Neural cell (in vitro differentiated cells): ENCODE measurements around the gene PLXNA4. TPM values are rescaled to one million over a fixed set of nuclear protein-coding genes. Genes with fewer than 3 reads are reported as not detected.

Source experiments
- H2AFZ ChIP-seq: fragments of 200-600, 300-800 bp; sonication (generic), shearing (Covaris generic); 2 replicates; pipeline ENCODE4 v1.6.0; 2014; ENCODE audit warnings: low read depth, mild to moderate bottlenecking, antibody characterized with exemption, low read length, moderate library complexity
- H3F3A ChIP-seq: fragments of 200-600 bp; shearing (Covaris generic); 2 replicates; pipeline ENCODE4 v1.6.1; 2016; ENCODE audit warnings: mild to moderate bottlenecking, moderate library complexity, mixed read lengths, antibody characterized with exemption, low read length; ENCODE audit not compliant: insufficient read depth, poor library complexity, severe bottlenecking
- H3K27ac ChIP-seq: fragments of 200-600, 300-800 bp; sonication (generic), shearing (Covaris generic); 2 replicates; pipeline ENCODE4 v1.5.1; 2014; ENCODE audit warnings: mild to moderate bottlenecking, low read length, moderate library complexity
- H3K27me3 ChIP-seq: fragments of 300-800, 200-600 bp; sonication (generic), shearing (Covaris generic); 2 replicates; pipeline ENCODE4 v1.6.0; 2014; ENCODE audit warnings: mild to moderate bottlenecking, low read depth, low read length, moderate library complexity; ENCODE audit not compliant: insufficient read depth
- H3K36me3 ChIP-seq: fragments of 300-800, 200-600 bp; sonication (generic), shearing (Covaris generic); 2 replicates; pipeline ENCODE4 v1.5.1; 2014; ENCODE audit warnings: mild to moderate bottlenecking, antibody characterized with exemption, low read length, moderate library complexity; ENCODE audit not compliant: insufficient read depth
- H3K4me2 ChIP-seq: fragments of 300-800, 200-600 bp; sonication (generic), shearing (Covaris generic); 2 replicates; pipeline ENCODE4 v1.6.0; 2014; ENCODE audit warnings: mild to moderate bottlenecking, low read length
- H3K4me3 ChIP-seq: fragments of 300-800, 200-600 bp; sonication (generic), shearing (Covaris generic); 2 replicates; pipeline ENCODE4 v1.5.1; 2014; ENCODE audit warnings: mild to moderate bottlenecking, low read length, moderate library complexity
- H3K79me2 ChIP-seq: fragments of 200-600 bp; shearing (Covaris generic); replicated peaks from 2 replicates; pipeline ENCODE4 v1.6.0; 2014; ENCODE audit warnings: mild to moderate bottlenecking, low read length, moderate library complexity; ENCODE audit not compliant: insufficient read depth
- H3K9ac ChIP-seq: fragments of 300-800, 200-600 bp; sonication (generic), shearing (Covaris generic); 2 replicates; pipeline ENCODE4 v1.6.1; 2016; ENCODE audit warnings: mild to moderate bottlenecking, low read length, mixed read lengths
- H3K9me2 ChIP-seq: fragments of 200-600 bp; shearing (Covaris generic); 2 replicates; pipeline ENCODE4 v1.6.1; 2016; ENCODE audit warnings: mild to moderate bottlenecking, low read length, mixed read lengths; ENCODE audit not compliant: insufficient read depth
- H3K9me3 ChIP-seq: fragments of 200-600, 300-800 bp; sonication (generic), shearing (Covaris generic); 2 replicates; pipeline ENCODE4 v1.6.1; 2016; ENCODE audit warnings: mild to moderate bottlenecking, mixed run types, low read length, moderate library complexity, mixed read lengths
- H4K20me1 ChIP-seq: fragments of 200-600 bp; shearing (Covaris generic); 2 replicates; pipeline ENCODE4 v1.6.1; 2016; ENCODE audit warnings: mild to moderate bottlenecking, mixed run types; ENCODE audit not compliant: insufficient read depth
- CTCF ChIP-seq: fragments of 450-650 bp; IDR thresholded peaks from 2 replicates; pipeline ENCODE4 v1.5.1; 2014; ENCODE audit warnings: antibody characterized with exemption, mild to moderate bottlenecking, moderate library complexity; ENCODE audit not compliant: poor library complexity, severe bottlenecking
- EP300 ChIP-seq: fragments of 450-650 bp; conservative IDR thresholded peaks from 2 replicates; pipeline ENCODE4 v1.6.1; 2014; ENCODE audit warnings: antibody characterized with exemption, mild to moderate bottlenecking, moderate library complexity; ENCODE audit not compliant: poor library complexity, severe bottlenecking
- EZH2 ChIP-seq: fragments of 200-600, 300-800 bp; shearing (Covaris generic), sonication (generic); IDR thresholded peaks from 2 replicates; pipeline ENCODE4 v1.6.1; 2014; ENCODE audit warnings: antibody characterized with exemption, low read length, borderline replicate concordance, mild to moderate bottlenecking; ENCODE audit not compliant: insufficient read depth, poor library complexity, severe bottlenecking
- MXI1 ChIP-seq: fragments of 450-650 bp; conservative IDR thresholded peaks from 2 replicates; pipeline ENCODE4 v1.6.1; 2014; ENCODE audit warnings: antibody characterized with exemption, mild to moderate bottlenecking; ENCODE audit not compliant: poor library complexity, severe bottlenecking
- POLR2AphosphoS5 ChIP-seq: IDR thresholded peaks from 2 replicates; pipeline ENCODE4 v1.6.1; 2012
- RAD21 ChIP-seq: fragments of 450-650 bp; conservative IDR thresholded peaks from 2 replicates; pipeline ENCODE4 v1.6.1; 2014; ENCODE audit warnings: antibody characterized with exemption, mild to moderate bottlenecking, moderate library complexity
- REST ChIP-seq: IDR thresholded peaks from 2 replicates; pipeline ENCODE4 v1.6.1; 2012; ENCODE audit warnings: borderline replicate concordance
- SMC3 ChIP-seq: fragments of 450-650 bp; conservative IDR thresholded peaks from 2 replicates; pipeline ENCODE4 v1.6.1; 2014; ENCODE audit warnings: antibody characterized with exemption, mild to moderate bottlenecking, moderate library complexity; ENCODE audit not compliant: poor library complexity
- TAF1 ChIP-seq: IDR thresholded peaks from 2 replicates; pipeline ENCODE4 v1.6.1; 2012; ENCODE audit warnings: low read depth
- polyA plus RNA-seq: library from polyadenylated mRNA; depleted of rRNA; stranded (reverse); fragments of >200 nt; gene quantifications from 2 replicates; pipeline ENCODE4 v1.2.3, GENCODE V29; 2014

The PLXNA4 gene
- polyA plus RNA-seq, 1 donor from 2014 or later = 7.2 TPM

DNA sequence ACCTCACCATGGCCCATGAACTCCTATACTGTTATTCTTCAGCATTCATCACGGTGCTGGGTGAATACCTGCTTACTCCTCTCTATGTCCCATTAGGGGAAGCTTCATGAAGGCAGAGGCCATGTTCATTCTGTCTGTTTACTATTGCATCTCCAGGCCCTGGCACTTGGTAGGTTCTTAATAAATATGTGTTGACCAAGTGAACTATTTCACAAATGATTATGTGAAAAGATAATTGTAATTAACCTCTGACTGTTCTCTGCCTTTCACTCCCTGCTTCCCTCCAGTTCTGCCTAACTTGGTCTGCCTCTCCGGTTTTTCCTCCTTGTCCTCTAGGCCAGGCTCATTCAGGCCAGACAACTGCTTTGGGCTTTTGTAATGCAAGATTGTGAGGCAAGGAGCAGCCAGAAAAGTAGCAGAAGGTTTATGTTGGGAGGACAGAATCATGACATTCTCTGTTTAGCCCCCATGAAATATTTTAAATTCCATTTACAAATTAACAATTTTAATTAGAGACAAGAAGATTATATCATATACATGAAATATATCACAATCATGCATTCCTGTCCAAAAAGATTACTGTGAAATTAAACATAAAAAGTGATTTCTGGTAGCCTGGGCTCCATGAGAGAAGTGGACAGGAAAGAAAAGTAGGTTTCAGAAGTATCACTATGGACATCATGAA is 42.1 kb upstream of the PLXNA4 start:
- H3K27me3 ChIP-seq = peaks cover 11% of the 10 kb centered on the region
- H4K20me1 ChIP-seq = no peaks in the 10 kb centered on the region
- H2AFZ ChIP-seq = no peak overlapping the region
- H3K27ac ChIP-seq = no peak overlapping the region
- TF ChIP-seq POLR2AphosphoS5 = no peak
- no peak for TF ChIP-seq CTCF
- no peak for TF ChIP-seq REST
- no peak for TF ChIP-seq EP300
- TF ChIP-seq TAF1 = no peak
- TF ChIP-seq EZH2 = no peak
- no peak for TF ChIP-seq SMC3
- no peak for TF ChIP-seq RAD21
- TF ChIP-seq MXI1 = no peak
- no peaks in the 10 kb centered on the region for H3K79me2 ChIP-seq
- no peaks in the 10 kb centered on the region for H3K9me2 ChIP-seq
- H3K9me3 ChIP-seq = no peaks in the 10 kb centered on the region
- H3F3A ChIP-seq = no peaks in the 10 kb centered on the region
- no peak overlapping the region for H3K4me2 ChIP-seq
- no peak overlapping the region for H3K9ac ChIP-seq
- no peak overlapping the region for H3K4me3 ChIP-seq
- H3K36me3 ChIP-seq = no peaks in the 10 kb centered on the region

DNA sequence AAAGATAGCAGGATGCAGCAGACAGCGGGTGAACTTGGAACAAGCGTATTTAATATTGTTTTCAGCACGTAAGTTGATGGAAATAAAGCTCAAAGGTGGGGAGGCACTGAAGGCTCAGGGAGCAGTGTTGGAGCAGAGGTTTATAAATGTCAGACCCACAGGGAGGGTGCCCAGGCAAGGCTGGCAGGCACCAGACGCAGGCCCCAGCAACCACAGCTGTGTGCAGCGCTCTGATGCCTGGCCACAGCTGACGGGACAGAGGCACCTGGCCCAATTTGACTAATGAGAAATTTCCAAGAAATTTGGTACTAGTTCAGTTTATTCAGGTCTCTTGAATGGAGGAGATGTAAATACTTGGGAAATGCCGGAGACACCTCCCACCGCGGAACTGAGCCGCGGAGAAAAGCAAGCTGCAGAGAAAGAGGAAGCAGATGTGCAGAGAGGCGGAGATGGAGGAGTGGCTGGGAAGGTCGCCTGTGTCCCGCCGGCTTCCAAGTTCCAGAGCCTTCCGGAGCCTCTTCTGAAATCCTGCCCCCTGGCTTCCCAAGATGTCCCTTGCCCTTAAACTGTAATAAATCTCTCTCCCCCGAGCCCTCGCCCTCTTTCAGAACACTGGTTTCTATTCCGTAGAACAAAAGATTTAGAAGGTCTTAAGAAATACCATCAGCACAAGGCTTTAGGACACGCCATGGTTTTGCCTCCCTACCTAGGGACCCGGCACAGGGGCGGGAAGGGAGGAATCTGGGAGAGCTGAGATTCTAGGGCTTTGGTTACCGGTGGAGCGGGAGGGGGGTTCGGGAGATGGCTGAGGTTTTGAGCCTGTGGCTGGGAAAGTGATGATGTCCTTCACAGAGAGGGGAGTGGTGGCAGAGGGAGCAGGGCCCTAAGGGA is 38.4 kb upstream of the PLXNA4 start:
- no peak overlapping the region for H3K4me3 ChIP-seq

More for the DNA sequence above, 38.4 kb upstream of the PLXNA4 start:
- no peaks in the 10 kb centered on the region for H3K9me3 ChIP-seq
- H3K4me2 ChIP-seq = no peak overlapping the region
- no peak overlapping the region for H3K27ac ChIP-seq
- TF ChIP-seq POLR2AphosphoS5 = no peak
- TF ChIP-seq MXI1 = no peak
- TF ChIP-seq REST = no peak
- TF ChIP-seq EP300 = no peak
- TF ChIP-seq SMC3 = no peak
- no peak overlapping the region for H3K9ac ChIP-seq
- no peaks in the 10 kb centered on the region for H4K20me1 ChIP-seq
- H2AFZ ChIP-seq = no peak overlapping the region
- H3K36me3 ChIP-seq = no peaks in the 10 kb centered on the region
- no peaks in the 10 kb centered on the region for H3F3A ChIP-seq
- H3K79me2 ChIP-seq = no peaks in the 10 kb centered on the region
- H3K9me2 ChIP-seq = no peaks in the 10 kb centered on the region
- peaks cover 11% of the 10 kb centered on the region for H3K27me3 ChIP-seq
